Left kidney (tissue), 2 donors: ENCODE data around the gene GMEB2. TPM values are rescaled to one million over a fixed set of nuclear protein-coding genes. Genes with fewer than 3 reads are reported as not detected.
"Not testable (repeated sequence)": the region's sequence is repeated elsewhere in the genome, so short reads cannot be mapped to it uniquely, and the experiment has no call there.

Source experiments
- DNase-seq: peaks from one replicate; pipeline ENCODE4 v3.0.0-alpha.2; 2013
- polyA plus RNA-seq: library from polyadenylated mRNA; unstranded; fragments of 120-200 nt; gene quantifications from one replicate; pipeline ENCODE4 v1.2.1, GENCODE V29; 2013; ENCODE audit not compliant: insufficient read length

Gene GMEB2
- polyA plus RNA-seq, 1 donor = 10.7 TPM

DNA sequence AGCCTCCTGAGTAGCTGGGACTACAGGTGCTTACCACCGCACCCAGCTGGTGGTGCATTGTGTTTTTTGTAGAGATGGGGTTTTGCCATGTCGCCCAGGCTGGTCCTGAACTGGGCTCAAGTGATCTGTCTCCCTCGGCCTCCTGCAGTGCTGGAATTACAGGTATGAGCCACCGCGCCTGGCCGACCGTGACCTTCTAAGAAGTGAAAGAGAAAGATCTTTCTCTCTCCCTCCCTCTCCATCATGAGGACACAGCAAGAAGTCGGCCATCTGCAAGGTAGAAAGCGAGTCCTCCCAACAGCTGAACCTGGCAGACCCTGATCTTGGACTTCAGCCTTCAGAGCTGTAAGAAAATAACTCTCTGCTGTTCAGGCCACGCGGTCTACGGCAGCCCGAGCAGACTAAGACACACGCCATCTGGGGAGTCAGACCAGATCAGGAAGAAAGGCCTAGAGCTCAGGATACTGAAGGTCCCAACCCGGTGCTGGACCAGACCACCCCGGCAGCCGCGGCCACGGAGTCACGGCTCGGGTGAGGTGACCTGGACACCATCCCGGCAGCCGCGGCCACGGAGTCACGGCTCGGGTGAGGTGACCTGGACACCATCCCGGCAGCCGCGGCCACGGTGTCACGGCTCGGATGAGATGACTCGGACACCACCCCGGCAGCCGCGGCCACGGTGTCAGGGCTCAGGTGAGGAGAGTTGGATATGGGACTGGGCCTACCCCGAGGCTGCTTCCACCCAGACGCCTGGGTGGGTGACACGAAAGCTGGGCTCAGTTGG, 9.6 kb downstream of the GMEB2 start:
- DNase-seq = no peak

DNA sequence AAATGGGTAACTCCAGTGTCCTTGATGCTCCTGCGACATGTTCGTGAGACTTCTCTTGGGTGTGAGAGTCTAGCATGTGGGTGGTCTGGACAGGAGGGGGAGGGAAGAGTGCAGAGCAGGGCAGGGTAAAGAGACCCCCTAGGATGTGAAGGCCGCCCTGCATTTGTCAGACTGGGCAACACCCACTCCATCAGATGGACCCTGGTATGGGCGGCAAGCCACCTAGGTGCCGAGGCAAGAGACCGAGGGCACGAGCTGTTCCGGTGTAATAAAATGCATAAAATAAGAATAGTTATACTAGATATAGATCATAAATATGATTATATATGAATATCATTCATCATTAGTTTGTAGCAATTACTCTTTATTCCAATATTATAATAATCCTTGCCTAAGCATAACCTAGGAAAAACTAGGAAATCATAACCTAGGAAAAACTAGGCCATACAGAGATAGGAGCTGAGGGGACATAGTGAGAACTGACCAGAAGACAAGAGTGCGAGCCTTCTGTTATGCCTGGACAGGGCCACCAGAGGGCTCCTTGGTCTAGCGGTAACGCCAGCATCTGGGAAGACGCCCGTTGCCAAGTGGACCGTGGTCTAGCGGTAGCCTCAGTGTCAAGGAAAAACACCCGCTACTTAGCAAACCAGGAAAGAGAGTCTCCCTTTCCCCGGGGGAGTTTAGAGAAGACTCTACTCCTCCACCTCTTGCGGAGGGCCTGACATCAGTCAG, 12.9 kb downstream of the GMEB2 start:
- DNase-seq = not testable (repeated sequence)

DNA sequence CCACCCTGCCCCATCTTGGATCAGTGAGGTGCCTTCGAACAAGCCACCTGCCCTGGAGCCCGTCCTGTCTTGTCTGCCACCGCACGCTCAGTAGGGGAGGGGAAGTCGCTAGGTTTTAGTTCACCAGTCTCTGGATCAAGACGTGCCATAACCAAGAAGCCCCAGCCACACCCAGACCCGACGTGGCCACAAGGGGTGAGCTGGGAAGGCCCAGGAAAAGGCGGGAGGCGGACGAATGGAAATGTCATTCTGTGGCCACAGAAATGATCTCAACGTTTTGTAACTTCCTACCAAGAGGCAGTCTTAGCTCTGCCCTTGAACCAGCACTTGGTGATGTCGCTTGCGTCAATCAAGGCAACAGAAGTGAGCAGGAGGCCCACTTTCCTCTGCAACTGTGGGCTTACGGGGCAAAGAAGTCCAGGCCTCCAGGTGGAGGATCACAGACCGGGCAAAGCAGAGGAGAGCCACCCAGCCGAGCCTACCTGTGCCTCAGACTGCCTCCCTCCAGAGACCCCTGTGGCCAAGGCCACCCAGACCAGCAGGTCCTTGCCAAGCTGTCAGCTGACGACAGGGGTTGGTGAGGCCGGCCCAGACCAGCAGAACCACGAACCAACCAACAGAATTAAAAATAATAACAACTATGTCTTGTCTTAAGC, 14.5 kb downstream of the GMEB2 start:
- no peak for DNase-seq

DNA sequence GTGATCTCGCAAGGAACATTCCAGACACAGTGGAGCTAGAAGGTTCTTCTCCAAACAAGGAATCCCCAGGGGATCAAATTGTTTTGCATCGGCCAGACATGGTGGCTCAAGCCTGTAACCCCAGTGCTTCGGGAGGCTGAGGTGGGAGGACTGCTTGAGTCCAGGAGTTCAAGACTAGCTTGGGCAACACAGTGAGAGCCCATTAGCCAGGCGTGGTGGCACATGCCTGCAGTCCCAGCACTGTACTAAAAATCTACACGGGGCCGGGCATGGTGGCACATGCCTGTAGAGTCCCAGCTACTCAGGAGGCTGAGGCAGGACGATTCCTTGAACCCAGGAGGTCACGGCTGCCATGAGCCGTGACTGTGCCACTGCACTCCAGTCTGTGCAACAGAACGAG, 15.3 kb downstream of the GMEB2 start:
- no peak for DNase-seq

DNA sequence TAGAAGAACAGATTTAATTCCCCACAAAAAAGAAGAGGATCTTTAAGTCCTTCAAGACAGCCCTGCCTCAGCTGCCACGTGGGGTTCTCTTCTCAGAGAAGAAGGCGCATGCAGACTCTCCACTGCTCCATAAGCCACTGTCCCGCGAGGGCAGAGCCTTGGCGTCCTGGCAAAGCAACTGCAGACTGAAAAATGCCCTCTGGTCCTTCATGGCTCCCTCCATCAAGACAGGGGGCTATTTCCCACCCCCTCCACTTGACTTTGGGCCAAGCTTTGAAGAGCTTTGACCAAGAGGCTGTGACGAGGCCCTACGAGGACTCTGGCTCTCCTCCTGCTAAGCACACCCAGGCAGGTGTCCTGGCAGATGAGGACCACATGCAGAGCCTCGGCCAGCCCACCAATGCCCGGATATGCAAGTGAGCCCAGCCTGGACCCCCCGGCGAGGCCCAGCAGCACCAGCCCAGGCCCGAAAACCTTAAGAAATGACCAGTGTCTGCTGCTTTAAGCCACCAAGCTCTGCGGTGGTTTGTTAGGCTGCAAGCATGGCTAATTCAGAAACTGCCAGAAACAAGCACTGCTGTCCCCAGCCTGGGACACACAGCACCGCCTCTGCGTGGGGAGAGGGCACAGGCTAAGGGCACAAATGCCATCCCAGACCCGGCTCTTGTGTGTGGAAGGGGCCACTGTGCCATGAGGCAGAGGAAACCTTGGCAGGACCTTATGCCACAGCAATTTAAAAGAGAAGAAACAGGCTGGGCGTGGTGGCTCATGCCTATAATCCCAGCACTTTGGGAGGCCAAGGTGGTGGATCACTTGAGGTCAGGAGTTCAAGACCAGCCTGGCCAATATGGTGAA, 16.1 kb downstream of the GMEB2 start:
- no peak for DNase-seq

DNA sequence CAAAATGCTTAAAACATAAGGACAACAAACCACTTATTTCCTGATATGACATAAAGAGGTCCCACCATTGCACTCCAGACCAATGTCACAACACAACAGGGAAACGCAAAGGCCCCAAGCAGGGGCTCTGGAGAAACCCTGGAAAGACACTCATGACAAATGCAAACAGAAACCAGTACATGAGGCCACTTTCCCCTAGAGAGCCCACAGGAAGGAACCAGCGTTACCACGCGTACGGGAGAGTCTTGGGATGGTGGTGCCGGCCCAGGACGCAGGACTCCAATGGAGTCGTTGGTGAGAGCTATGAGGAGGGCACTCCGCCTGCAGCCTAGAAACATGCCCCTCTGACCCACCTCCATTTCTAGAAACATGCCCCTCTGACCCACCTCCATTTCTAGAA, 20.2 kb downstream of the GMEB2 start:
- no peak for DNase-seq

DNA sequence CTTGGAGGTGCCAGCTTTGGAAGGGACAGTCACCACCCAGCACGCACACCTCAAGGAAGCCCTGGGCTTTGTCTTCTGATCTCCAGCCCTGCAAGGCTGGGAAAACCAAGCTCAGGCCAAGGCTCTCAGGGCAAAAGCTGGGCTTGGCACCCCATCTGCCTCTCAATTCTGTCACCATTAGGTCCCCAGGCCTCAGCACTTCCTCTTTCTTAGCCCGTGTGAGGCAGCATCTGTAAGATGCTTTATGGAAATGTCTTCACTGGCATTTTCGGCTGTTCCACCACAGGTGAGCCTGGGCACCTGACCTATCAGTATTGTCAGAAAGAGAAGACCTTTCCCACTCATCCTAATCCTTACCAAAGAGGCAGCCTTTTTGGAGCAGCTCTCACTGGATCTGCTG, 24.6 kb downstream of the GMEB2 start:
- DNase-seq = no peak

DNA sequence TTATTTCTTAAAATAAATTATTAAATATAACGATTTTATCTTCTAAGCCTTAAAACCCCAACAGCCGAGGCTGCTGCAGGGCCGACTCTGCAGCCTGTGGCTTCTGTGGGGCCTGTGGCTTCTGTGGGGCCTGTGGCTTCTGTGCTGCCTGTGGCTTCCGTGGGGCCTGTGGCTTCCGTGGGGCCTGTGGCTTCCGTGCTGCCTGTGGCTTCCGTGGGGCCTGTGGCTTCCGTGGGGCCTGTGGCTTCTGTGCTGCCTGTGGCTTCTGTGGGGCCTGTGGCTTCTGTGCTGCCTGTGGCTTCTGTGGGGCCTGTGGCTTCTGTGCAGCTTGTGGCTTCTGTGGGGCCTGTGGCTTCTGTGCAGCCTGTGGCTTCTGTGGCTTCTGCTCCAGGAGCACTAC, 25.2 kb downstream of the GMEB2 start:
- DNase-seq = not testable (repeated sequence)

DNA sequence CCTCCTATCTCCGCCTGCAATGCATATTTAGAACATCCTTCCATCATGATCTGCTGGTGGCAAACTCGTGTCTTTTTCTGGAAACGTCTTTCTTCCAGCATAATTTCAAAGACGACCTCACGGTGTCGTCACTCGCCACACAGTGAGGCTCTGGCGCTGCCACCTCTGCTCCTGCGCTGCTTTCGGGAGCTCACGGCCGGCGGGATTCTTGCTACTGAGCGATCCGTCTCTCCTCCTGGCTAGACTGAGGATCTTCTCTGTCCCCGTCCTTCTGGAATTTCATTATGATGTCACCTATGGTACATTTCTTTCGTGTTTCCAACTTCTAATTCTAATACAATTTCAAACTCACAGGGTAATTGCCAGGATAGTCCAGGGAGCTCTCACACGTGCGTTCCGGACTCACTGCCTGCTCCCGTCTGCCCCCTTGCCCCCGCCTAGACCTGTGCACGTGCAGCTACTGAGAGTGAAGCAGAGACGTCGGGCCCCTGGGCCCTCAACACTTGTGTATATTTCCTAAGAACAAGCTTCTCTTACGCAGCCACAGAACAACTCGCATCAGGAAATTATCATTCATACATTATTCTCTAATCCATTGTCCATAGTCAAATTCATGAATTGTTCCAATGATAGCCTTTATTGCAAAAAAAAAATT, 27.4 kb downstream of the GMEB2 start:
- no peak for DNase-seq

DNA sequence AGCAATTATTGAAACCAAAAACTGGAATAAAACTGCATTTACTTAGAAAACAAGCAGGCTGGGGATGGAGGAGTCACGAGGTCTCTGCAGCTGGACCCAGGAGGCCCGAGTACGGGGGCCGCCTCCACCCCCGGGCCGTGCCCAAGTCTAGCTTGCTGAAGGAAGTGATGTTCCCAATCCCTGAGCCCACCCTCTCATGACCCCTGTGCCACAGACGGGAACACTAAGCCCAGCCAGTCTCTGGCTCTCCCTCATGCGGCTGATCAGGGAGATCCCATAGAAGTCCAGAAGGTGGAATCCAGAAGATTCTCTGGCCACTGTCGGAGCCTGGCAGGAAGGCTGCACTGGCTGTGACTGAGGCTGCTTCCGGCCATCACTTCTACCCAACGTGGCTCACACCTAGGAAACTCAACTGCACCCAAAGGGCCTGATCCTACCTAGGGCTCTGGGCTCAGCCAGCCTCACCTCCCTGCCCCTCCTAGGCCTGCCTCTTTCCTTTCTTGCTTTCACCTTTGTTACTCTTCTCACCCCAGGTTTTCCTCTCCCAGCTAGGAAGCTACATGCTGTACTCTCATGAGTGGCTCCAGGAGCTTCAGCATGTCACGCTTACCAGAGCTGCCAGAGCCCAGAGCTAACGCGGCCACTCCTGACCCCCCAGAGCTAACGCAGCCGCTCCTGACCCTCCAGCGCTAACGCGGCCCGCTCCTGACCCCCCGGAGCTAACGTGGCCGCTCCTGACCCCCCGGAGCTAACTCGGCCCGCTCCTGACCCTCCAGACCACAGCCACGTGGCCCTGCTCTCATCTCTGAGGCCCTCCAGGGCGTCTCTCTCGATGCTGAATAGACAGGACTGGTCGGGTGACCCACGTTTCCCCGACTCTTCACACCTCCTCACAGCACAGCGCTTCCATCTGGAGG, 28.2 kb downstream of the GMEB2 start:
- no peak for DNase-seq

DNA sequence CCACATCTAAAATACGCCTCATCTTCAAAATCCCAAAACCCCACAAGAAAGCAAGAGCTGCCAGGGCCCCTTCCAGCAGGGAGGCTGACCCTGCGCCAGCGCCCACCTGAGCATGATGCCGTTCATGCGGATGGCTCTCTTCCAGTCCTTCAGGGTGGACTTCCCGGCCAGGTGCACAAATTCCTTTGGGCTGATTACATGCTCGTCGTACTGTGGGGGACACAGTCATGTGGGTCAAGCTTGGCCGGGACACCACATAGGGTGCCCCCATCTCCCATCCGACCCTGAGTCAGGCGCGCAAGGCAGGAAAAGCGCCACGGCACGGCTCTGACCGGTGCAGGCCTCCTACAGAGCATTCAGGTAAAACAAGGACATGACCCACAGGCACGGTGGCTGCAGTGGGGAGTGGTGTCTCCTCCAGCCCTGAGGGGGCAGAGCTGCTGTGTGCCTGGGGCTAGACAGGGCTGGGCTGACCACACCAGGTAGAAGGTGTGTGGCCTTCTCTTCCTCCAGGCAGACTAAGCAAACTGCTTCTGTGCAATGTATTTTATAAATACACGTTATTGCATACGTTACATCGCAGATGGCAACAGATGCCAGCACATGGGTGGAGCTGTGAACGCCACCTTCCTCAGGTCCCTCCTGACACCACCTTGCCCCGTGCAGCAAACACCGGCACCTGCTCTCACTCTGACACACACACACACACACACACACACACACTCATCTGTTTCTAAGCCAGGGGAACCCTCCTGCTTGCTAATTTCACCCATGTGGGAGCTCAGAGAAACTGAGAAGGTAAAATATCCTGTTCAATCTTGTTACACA, 29.0 kb downstream of the GMEB2 start:
- no peak for DNase-seq

DNA sequence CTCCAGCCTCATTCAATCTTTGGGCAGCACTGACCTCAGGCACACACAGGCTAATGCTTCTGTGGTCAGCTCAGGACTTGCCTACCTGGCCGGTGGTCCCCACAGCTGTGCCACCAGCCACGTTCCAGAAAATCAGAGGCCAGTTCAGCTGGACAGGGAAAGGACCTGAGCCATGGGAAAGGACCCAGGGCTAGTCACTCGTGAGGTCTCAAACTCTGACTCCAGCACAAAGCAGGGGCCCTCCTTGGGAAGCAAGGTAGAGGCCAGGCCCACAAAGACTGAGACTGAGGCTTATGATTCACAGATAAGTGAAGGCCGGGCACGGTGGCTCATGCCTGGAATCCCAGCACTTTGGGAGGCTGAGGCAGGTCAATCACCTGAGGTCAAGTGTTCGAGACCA, 30.5 kb downstream of the GMEB2 start:
- DNase-seq = no peak

DNA sequence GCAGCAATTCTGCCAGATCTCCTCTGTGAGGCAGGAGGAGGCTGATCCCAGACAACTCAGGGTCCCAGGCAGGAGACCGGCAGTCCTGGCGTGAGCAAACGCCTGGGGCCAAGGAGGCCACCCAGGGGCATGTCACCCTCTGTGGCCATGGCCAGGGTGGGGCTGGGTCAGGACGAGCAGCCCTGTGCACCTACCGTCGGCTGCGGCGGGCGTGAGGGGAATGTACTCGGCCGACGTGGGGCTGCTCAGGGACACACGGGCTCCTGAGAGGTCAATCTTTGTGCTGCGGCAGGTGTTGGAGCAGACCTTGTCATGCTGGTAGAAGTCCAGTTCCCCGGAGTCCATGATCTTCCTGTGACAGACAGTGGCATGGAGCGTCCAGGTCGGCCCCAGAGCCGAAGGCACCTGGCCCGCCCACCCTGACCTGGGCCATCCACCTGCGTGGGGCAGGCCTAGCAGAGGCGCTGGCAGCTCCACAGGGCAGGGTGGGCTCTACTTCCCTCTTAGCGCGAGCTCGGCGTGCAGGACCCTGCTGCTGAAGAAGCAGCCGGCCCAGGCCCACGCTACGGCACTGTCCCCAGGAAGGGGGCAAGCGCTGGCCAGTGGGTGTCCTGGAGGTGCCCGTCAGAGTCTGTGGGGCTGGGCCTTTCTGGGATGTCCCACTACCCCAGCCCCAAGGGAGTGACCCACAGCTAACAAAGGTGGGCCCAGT, 31.3 kb downstream of the GMEB2 start:
- no peak for DNase-seq

DNA sequence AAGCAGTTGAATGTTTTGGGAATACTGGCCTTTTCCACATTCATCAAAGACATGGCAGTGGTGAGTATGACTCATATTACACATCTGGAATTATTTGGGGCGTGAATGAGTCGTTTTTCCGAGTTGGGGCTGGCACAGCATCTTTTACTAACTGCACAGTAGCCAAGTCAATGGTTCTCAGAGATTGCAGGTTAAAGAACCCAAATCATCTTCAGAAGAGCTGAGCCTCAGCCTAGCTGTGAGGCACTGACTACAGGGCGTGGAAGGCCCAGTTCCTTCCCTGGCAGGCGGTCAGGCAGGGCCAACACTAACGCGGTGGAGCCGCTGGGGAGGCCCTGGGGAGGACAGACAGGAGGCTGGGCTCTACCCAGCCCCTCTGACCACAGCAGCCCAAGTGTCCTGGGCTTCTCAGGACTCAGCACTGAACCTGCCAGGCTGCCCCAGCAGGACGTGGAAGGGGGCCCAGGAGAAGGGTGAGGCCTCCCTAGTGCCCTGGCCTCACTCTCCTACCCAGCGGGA, 32.8 kb downstream of the GMEB2 start:
- DNase-seq = no peak

DNA sequence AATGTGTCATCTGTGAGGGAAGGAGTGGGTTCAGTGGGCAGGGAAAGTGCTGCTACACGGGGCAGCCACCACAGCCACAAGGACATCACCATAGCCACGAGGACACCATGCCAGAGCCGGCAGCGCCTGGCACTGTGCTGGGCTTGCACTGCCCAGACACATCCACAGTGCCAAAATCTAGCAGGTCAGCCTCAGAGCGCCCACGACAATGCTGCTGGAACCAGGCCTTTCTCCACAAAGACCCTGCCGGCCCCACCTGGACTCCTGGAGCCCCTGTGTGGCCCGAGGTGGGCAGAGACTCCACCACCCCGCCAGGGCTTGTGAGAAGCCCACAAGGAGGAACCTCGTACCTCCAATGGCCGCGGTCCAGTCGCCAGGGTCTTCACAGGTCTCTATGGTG, 34.2 kb downstream of the GMEB2 start:
- no peak for DNase-seq

DNA sequence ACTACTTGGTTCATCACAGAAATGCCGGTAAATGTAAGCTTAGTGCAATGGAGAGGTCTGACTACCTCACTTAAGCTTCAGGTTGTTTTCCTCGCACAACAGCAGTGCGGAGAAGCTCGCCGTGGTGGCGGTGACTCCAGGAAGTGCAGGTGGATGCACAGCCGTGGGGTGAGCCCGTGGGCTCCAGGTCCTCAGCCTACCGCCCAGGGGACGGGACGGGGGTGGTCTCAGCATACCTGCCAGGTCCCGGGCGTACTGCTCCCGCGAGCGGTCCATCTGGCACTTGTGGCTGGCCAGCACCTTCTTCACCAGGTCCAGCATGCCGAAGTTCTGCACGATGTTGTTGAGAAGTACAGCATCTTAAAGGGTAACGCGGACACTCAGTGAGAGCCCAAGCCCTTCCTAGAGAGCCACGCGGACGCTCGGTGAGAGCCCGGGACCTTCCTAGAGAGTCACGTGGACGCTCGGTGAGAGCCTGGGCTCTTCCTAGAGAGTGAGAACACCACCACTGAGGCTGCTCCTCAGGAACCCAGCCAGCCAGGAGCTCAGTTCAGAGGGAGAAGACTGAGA, 35.0 kb downstream of the GMEB2 start:
- no peak for DNase-seq

DNA sequence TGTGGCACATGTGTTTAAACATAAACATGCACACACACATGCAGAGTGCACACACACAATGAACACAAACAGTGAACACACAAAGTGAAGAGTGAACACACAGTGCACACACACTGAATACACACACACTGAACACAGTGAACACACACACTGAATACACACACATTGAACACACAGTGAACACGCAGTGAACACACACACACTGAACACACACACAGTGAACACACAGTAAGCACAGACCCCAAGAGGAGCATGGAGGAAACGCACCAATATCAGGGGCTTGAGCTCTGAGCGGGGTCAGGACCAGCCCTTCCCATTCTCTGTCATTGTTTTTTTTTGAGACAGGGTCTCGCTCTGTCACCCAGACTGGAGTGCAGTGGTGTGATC, 35.8 kb downstream of the GMEB2 start:
- no peak for DNase-seq
